Activated T-cell treated with anti-CD3 and anti-CD28 coated beads for 48 hours (primary cell): ENCODE data around the gene B4GALNT1.
"Not testable (repeated sequence)": the region's sequence is repeated elsewhere in the genome, so short reads cannot be mapped to it uniquely, and the experiment has no call there.

Source experiments
- DNase-seq: peaks from one replicate; pipeline ENCODE4 v3.0.0-alpha.2; 2020; ENCODE audit warnings: low read depth

B4GALNT1 gene

GRCh38 chr12:57609101-57609780 lies 23.8 kb downstream of the B4GALNT1 start:
- DNase-seq: no peak

GRCh38 chr12:57607958-57608663 lies 24.9 kb downstream of the B4GALNT1 start:
- DNase-seq: no peak

DNA sequence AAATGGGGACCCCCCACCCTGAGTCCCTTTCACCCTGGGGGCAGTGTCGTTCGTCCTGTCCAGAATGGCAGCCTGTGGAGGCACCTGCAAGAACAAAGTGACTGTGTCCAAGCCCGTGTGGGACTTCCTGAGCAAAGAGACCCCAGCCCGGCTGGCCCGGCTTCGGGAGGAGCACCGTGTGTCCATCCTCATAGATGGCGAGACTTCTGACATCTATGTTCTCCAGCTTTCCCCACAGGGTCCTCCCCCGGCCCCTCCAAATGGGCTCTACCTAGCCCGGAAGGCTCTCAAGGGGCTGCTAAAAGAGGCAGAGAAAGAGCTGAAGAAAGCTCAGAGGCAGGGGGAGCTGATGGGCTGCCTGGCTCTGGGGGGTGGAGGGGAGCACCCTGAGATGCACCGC lies 26.2 kb downstream of the B4GALNT1 start:
- DNase-seq: no peak

GRCh38 chr12:57606399-57606798 lies 26.6 kb downstream of the B4GALNT1 start:
- DNase-seq: no peak

DNA sequence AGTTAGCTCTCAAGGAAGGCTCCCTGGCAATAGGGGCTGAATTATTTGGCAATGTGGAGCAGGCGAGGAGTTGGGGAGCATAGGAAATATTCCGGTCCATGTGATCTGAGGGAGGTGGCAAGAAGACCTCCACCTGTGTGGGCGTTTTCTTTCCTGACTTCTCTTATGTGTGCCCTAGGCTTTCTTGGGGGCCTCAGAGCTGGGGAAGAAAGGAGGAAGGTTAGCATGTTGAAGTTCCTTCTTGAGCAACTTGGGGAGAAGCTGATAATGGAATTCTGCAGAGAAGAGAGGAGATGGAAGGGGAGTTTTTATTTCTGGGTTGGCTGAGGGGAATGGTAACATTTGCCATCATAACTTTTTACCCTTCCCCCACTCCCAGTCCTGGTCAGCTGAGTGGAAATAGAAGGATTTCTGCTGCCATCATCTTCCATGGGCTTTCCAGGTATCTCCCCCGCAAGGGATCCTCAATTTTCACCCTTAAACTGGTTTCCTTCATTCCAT lies 27.1 kb downstream of the B4GALNT1 start:
- no peak for DNase-seq

DNA sequence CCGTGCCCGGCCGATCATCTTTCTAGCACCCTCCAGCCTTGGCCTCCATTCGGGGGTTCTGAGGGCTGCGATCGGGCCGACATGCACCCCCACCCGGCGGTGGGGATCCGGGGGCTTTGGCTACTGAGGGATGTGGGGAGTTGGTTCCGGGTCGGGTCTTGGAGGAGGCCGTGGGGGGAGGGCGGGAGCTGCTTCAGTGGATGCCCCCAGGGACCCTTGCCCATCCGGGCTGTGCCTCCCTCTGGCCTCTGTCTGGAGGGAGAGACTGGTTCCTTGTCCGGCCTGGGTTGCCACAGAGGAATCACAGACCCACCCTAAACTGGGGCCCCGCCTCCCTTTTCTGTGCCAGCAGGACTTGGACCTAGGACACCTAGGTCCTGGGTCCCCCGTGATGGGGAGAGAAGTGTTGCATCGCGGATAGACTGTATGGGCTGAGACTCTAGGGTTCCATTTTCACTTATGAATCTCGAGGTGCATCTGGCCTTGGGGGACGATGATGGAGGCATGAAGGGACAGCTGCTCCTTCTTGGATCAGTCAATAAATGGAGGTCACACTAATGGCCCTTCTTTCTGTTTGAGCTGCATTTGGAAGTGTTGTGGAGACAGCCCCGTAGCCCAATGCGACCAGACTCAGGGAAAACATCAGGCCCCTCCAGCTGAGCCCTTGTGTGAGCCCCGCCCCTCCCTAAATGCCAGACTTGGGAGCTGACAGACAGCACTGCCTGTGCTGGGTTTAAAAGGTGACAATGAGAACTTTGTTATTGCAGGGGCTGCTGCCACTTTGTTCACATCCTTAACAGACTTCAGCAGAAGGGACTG lies 27.8 kb downstream of the B4GALNT1 start:
- DNase-seq: no peak

DNA sequence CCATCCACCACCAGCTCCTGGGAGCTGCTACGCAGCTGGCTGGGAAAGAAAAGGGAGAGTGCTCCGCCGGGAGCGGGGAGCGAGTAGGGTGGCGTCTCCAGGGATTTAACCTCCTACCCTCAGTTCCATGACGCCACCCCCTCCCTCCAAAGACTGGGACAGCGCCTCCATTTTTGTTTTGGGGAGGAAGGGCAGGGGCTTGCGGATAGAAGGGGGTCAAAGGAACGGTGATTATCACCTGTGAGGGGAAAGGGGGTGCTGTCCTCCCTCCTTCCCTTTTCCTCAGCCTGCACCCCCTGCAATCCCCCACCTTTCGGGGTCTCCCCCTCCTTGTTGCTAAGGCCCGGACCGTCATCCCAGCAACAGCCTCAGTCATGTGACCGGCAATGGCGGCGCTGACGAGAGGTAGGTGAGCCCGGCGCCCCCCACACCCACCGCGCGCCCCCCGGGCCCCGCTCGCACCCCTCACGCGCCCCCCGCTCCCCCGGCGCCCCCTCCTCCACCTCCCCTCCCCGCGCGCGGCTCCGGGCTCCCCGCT lies 28.5 kb downstream of the B4GALNT1 start, which contains the start of gene DTX3:
DTX3 (plus strand) TSS at position 371 of the 538 bp plus-strand sequence. CDS start 1,694 bp downstream, outside the sequence.
- DNase-seq: no peak

DNA sequence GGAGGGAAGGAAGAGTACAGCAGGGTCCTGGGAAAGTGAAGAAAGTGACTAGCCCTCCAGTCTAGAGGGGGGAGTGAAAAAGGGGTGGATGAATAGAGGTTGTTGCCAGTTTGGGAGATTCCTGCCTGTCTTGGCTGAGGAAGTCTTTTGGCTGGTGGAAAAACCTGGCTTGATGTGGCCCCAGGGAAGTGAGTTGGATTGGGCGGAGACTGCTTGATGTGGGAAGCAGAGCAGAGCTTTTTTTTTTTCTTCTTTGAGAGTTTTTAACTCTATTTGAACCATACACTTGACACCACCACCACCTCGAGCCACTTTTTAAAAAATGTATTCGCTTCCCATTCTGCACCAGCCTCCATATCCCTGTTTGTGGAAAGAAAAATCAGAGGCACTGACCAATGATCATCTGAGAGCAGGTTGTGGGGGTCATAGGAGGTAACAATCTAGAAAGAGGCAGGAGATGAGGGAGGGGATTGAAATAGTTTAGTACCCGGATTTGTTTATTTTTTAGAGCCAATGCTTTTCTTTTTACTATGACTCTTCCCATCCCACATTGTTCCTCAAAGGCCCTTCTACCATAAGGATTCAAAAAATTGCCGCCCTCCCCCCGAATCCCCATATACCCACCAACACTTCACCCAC lies 29.1 kb downstream of the B4GALNT1 start:
- DNase-seq: no peak

DNA sequence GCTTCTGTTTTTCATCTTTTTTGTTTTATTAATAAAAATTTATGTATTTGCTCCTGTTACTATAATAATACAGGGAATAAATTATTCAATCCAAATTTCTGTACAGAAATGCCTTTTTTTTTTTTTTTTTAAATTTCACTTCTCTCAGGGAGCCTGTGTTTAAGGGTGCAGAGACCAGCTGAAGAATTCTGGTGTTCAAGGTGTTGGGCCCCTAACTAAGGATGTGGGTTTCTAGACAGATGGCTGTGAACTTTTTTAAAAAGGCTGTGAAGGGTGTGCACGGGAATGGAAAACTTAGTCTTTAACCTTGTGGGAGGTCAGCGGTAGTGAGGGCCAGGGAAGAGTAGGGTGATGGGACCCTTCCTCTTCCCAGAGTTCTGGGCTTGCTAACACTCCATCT lies 29.7 kb downstream of the B4GALNT1 start:
- DNase-seq: no peak

DNA sequence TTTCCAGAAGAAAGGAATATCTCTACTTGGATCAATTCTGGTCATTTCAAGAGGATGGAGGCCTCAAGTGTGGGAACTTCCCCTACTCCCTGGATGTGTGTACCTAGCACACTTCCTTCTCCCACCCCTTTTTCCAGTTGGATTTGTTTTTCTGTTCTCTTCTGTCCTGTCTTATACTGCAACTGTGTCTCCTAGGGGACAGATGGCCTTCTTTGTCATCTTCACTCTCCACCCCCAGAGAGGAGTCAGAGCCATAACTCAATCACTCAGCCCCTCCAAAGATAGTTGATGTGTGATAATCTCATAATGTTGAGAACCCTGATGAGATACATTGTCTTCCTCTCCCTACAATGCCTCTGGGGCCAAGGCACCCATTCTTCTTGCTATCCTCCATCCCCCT lies 30.5 kb downstream of the B4GALNT1 start:
- no peak for DNase-seq

GRCh38 chr12:57600395-57600794 lies 32.6 kb downstream of the B4GALNT1 start:
- no peak for DNase-seq

- no peak for DNase-seq
These were observed 39.8 kb downstream of the B4GALNT1 start for GRCh38 chr12:57593187-57593586.

- no peak for DNase-seq
These were observed 40.3 kb downstream of the B4GALNT1 start for GRCh38 chr12:57592551-57593165.

- no peak for DNase-seq
These were observed 41.1 kb downstream of the B4GALNT1 start for GRCh38 chr12:57591782-57592325.

GRCh38 chr12:57590864-57591781 lies 41.9 kb downstream of the B4GALNT1 start, which contains the start of gene PIP4K2C:
PIP4K2C (plus strand) TSS chr12:57591192; CDS start chr12:57591290, 98 bp downstream.
- peak; percentile 79 for DNase-seq

DNA sequence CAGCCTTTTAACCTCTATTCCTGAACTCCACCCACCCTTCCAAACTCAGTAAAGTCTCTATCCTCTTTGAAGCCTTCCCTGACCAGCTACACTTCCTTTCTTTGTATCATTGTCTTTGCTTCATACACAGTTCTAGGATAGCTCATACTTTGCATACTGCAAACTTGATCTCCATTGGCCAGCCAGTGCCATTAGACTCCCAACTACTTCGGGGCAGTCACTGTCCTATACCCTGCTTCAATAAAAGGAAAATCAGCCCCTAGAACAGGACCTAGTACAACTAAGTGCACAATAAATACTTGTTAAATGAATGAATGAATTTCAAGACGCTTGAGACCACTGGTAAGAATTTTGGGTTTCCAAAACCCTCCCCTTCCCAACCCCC lies 42.5 kb downstream of the B4GALNT1 start:
- DNase-seq: no peak

- DNase-seq: not testable (repeated sequence)
These were observed 43.9 kb downstream of the B4GALNT1 start for GRCh38 chr12:57588951-57589610.

DNA sequence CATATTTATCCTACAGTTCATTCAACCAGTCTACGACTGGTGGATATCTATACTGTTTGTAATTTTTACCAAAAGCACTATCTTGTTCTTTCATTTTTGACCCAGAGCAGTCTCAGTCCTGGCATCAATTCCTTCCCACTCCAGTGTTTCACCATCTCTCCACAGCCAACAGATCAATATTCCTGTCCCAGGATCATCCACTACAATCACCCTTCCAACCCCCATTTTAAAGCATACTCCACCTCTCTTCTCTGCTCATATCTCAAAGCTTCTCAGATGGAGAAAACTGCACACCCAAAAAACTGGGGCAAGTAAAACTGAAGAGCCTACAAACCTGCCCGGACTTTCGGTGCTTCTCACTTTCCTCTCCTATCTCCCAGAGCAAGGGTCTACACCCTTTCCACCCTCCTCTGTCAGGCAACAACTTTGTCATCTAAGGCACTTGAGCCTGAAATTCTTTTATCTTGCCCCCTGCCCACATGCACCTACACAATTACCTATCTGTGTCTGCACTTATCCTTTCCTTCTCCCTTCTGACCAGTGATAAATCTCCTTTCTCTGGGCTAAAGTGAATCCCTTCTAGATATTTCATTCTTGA lies 46.1 kb downstream of the B4GALNT1 start:
- DNase-seq: no peak

DNA sequence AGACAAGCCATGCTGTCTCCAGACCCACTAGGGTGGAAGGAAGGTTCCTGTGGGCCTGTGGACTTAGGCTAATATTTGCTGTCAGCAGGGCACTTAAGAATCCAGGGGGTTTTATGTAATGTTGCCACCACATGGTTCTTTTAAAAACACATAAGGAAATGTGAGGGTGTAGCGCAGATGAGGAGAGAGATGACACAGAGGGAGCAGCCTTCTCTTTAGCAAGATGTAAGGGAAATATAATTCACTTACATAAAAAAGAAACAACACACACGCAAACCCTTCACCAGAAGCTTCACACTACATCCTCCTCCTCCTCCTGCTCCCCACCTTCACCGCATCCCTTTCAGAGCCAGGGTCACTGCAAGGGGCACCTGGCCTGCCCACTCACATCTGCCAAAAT lies 46.9 kb downstream of the B4GALNT1 start:
- no peak for DNase-seq
